Rectal smooth muscle tissue (tissue), 1 donor: ENCODE data around the gene MLXIPL.
"Not testable (repeated sequence)": the region's sequence is repeated elsewhere in the genome, so short reads cannot be mapped to it uniquely, and the experiment has no call there.

Experiments used
- H3K27ac ChIP-seq: one replicate; pipeline ENCODE4 v1.7.0; 2013; ENCODE audit warnings: low read depth, low read length, inconsistent platforms
- H3K27me3 ChIP-seq: one replicate; pipeline ENCODE4 v1.7.0; 2013; ENCODE audit warnings: low read length; ENCODE audit not compliant: control insufficient read depth, insufficient read depth
- H3K36me3 ChIP-seq: one replicate; pipeline ENCODE4 v1.7.0; 2013; ENCODE audit warnings: low read length; ENCODE audit not compliant: control insufficient read depth, insufficient read depth
- H3K4me1 ChIP-seq: one replicate; pipeline ENCODE4 v1.7.0; 2013; ENCODE audit warnings: low read length; ENCODE audit not compliant: control insufficient read depth, insufficient read depth
- H3K4me3 ChIP-seq: one replicate; pipeline ENCODE4 v1.7.0; 2013; ENCODE audit warnings: low read length
- H3K9ac ChIP-seq: one replicate; pipeline ENCODE4 v1.7.0; 2013; ENCODE audit warnings: low read length

The MLXIPL gene

DNA sequence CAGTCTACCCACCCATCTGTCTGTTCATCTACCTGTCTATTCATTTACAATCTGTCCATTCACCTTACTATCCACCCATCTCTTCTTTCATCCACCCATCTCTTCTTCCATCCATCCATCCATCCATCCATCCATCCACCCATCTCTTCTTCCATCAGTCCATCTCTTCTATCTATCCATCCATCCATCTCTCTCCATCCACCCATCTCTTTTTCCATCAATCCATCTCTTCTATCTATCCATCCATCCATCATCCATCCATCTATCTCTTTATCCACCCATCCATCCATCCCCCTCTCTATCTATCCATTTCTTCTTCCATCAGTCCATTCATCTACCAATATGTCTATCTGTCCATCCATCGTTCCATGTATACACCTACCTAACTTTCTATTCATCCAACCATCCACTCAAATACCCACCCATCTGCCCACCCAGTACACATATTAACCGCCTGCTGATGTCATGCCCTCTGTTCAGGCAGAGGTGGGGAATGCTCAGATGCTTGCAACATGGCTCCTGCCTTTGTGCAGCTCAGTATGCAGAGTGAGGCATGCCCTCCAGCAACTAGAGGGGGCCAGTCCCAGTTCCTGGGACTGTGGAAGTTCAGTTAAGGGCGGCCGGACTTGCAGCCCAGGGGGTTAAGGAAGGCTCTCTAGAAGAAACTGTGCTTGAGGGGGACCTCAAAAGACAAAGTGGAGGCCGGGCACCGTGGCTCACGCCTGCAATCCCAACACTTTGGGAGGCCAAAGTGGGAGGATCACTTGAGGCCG, 11.3 kb upstream of the MLXIPL start:
- peaks cover 2% of the 10 kb centered on the region for H3K27me3 ChIP-seq
- H3K9ac ChIP-seq: no peak overlapping the region
- H3K27ac ChIP-seq: no peak overlapping the region
- H3K36me3 ChIP-seq: no peaks in the 10 kb centered on the region
- H3K4me1 ChIP-seq: no peaks in the 10 kb centered on the region
- no peak overlapping the region for H3K4me3 ChIP-seq

DNA sequence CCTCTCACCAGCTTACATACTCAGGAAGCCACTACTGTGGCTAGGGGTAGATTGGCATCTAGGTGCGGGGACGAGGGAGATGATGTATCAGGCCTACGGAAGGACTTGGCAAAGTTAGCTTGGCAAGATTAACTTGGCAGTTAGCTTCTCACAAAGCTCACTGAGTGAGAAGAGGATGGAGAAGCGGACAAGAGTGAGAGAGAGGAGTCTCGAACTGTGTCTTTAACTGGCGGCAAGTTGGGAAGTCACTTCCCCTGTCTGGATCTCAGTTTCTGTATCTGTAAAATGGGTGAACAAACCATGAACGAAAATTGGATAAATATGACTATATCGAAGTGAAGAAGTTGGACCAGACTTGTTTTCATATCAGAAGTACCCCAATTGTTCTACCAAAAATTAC, 9.5 kb upstream of the MLXIPL start:
- Histone ChIP-seq H3K4me1 (no peaks in the 10 kb centered on the region), H3K36me3 (no peaks in the 10 kb centered on the region), H3K9ac (no peak overlapping the region), H3K27ac (no peak overlapping the region), H3K4me3 (no peak overlapping the region), H3K27me3 (peaks cover 2% of the 10 kb centered on the region)

DNA sequence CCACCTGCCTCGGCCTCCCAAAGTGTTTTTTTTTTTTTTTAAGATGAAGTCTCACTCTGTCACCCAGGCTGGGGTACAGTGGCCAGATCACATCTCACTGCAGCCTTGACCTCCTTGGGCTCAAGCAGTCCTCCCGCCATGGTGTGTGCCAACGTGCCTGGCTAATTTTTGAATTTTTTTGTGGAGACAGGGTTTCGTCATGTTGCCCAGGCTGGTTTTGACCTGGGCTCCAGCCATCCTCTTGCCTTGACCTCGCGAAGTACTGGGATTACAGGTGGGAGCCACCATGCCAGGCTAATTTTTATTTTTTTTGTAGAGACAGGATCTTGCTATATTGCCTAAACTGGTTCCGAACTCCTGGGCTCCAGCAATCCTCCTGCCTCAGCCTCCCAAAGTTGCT, 9.0 kb upstream of the MLXIPL start:
- Histone ChIP-seq H3K36me3 (no peaks in the 10 kb centered on the region), H3K9ac (no peak overlapping the region), H3K4me1 (no peaks in the 10 kb centered on the region), H3K27me3 (peaks cover 2% of the 10 kb centered on the region), H3K4me3 (no peak overlapping the region), H3K27ac (no peak overlapping the region)

DNA sequence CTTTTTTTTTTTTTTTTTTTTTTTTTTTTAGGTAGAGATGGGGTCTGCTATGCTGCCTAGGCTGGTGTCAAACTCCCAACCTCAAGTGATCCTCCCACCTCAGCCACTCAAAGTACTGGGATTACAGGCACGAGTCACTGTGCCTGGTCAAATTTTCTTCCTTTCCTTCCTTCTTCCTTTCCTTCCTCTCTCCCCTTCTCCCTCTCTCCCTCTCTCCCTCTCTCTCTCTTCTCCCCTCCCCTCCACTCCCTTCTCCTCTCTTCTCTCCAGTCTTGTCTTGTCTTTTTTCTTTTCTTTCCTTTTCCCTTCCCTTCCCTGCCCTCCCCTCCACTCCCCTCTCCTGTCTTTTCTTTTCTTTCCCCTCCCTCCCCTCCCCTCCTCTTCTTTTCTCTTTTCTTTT, 7.2 kb upstream of the MLXIPL start:
- Histone ChIP-seq H3K4me1 (no peaks in the 10 kb centered on the region), H3K9ac (no peak overlapping the region), H3K27me3 (peaks cover 5% of the 10 kb centered on the region), H3K4me3 (no peak overlapping the region), H3K36me3 (no peaks in the 10 kb centered on the region), H3K27ac (no peak overlapping the region)

DNA sequence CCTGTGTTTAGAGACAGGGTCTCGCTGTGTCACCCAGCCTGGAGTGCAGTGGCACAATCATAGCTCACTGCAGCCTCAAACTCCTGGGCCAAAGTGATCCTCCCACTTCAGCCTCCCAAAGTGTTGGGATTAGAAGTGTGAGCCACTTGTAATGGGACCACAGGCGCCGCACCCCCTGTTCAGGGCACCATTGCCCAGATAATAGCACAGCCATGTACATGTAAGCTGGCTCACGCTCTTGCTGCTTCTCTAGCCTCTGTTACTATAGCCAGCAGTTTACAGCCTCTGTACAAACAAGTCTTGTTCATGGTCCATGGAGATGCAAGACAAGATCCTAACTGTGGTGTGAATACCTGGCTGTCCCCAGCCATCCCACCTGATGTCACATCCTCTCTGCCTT, 4.2 kb upstream of the MLXIPL start:
- Histone ChIP-seq H3K4me1 (no peaks in the 10 kb centered on the region), H3K27ac (no peak overlapping the region), H3K9ac (no peak overlapping the region), H3K27me3 (peaks cover 7% of the 10 kb centered on the region), H3K4me3 (no peak overlapping the region), H3K36me3 (no peaks in the 10 kb centered on the region)

DNA sequence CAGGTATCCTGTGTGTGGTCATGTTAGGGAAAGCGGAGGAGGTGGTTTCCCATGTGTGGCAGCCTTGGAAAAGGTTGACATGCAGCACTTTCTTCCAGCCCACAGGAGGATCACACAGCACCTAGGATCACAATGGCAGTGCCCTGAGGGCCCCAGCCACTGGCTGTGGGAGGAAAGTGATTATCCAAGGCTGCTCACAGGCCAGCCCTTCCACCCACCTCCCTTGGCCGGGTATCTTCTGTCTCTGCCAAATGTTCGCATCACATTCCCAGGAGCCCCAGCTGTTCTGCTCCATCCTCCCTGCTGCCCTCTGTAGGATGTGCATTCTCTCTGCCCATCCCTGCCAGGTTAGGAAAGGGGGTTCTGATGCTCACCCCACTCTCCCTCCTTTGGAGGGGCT, 2.5 kb upstream of the MLXIPL start:
- Histone ChIP-seq H3K4me3 (no peak overlapping the region), H3K4me1 (no peaks in the 10 kb centered on the region), H3K27me3 (peaks cover 13% of the 10 kb centered on the region), H3K36me3 (no peaks in the 10 kb centered on the region), H3K9ac (no peak overlapping the region), H3K27ac (no peak overlapping the region)

DNA sequence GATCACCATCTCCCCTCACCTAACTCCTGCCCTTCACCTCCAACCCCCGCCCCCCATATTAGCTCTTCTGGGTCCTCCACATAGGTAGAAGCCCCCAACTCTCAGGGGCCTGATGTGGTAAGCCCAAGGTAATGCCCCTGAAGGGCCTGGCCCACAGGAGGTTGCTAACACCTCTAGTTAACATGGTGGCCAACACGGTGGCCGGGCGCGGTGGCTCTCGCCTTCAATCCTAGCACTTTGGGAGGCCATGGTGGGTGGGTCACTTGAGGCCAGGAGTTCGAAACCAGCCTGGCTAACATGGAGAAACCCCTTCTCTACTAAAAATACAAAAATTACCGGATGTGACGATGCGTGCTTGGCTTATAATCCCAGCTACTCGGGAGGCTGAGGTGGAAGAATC, 954 bp upstream of the MLXIPL start:
- H3K27ac ChIP-seq: no peak overlapping the region
- H3K4me1 ChIP-seq: no peaks in the 10 kb centered on the region
- no peak overlapping the region for H3K9ac ChIP-seq
- H3K36me3 ChIP-seq: no peaks in the 10 kb centered on the region
- H3K27me3 ChIP-seq: peaks cover 13% of the 10 kb centered on the region
- H3K4me3 ChIP-seq: no peak overlapping the region

DNA sequence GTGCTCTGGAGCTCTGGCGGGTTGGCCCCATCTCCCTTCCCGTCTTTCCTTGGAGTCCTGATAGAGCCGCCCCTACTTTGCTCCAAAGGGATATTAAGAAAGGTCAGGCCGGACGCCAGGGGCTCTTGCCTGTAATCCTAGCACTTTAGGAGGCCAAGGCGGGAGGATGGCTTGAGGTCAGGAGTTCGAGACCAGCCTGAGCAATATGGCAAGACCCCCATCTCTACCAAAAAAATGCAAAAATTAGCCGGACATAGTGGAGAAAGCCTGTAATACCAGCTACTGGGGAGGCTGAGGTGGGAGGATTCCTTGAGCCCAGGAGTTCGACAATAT, 313 bp upstream of the MLXIPL start:
- Histone ChIP-seq H3K9ac (no peak overlapping the region), H3K4me1 (no peaks in the 10 kb centered on the region), H3K27ac (no peak overlapping the region), H3K27me3 (peaks cover 13% of the 10 kb centered on the region), H3K4me3 (no peak overlapping the region), H3K36me3 (no peaks in the 10 kb centered on the region)

DNA sequence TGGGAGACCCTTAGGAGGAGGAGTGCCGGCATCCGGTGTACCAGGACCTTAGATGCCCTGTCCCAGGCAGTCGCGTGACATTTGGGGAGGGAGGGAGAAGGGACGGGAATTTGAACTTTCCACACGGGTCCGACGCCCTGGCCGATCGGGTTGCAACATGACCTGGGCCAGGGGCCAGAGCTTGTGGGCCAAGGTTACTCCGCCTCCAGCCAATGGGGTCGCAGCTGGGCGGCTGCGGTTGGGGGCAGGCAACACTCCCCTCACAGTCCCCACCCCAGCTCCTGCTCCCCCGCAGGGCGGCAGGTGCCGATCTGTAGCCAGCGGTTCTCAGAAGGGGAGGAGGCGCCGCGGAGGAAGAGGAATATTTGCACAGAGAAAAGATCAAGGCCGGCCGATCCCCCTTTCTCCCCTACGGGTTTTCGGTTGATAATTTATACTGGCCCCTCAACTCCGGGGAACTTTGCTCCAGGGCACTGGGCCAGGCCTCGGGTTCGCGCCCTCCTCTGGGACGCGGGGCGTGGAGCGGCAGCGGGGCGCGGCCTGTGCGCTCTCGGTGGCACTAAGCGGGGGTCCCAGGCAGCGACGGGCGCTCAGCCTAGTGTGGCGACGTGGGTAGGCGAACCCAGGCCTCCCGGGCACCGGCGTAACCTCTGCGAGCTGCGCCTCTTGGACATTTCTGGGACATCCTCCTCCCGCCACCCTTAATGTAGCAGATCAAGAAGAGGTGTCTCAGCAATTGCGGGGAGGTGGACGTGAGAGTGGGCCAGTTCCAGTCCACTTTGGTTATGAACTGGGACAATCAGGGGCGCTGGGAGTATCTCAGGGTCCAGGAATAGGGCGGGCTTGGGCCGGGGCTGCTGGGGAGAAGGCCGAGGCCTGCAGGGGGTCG, 1.2 kb downstream of the MLXIPL start:
- no peaks in the 10 kb centered on the region for H3K4me1 ChIP-seq
- no peak overlapping the region for H3K27ac ChIP-seq
- H3K4me3 ChIP-seq: peak overlapping the region; percentile 43
- H3K27me3 ChIP-seq: peaks cover 13% of the 10 kb centered on the region
- no peaks in the 10 kb centered on the region for H3K36me3 ChIP-seq
- no peak overlapping the region for H3K9ac ChIP-seq

DNA sequence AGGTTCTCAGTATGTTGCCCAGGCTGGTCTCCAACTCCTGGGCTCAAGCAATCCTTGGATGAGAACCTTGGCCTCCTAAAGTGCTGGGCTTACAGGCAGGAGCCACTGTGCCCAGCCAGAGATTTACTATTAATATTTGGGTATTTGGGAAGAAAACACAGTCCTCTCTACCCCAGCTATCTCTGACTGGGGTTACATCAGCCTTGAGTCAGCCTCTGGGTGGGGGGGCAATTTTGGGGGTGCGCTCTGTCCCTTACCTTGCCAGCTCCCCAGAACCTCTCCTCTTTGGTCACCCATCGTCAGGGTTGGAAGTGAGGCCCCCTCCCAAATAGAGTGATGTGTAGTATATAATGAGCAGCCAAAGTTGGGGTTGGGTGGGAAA, 1.8 kb downstream of the MLXIPL start:
- Histone ChIP-seq H3K4me1 (no peaks in the 10 kb centered on the region), H3K27me3 (peaks cover 11% of the 10 kb centered on the region), H3K36me3 (no peaks in the 10 kb centered on the region), H3K9ac (no peak overlapping the region), H3K27ac (no peak overlapping the region), H3K4me3 (no peak overlapping the region)

DNA sequence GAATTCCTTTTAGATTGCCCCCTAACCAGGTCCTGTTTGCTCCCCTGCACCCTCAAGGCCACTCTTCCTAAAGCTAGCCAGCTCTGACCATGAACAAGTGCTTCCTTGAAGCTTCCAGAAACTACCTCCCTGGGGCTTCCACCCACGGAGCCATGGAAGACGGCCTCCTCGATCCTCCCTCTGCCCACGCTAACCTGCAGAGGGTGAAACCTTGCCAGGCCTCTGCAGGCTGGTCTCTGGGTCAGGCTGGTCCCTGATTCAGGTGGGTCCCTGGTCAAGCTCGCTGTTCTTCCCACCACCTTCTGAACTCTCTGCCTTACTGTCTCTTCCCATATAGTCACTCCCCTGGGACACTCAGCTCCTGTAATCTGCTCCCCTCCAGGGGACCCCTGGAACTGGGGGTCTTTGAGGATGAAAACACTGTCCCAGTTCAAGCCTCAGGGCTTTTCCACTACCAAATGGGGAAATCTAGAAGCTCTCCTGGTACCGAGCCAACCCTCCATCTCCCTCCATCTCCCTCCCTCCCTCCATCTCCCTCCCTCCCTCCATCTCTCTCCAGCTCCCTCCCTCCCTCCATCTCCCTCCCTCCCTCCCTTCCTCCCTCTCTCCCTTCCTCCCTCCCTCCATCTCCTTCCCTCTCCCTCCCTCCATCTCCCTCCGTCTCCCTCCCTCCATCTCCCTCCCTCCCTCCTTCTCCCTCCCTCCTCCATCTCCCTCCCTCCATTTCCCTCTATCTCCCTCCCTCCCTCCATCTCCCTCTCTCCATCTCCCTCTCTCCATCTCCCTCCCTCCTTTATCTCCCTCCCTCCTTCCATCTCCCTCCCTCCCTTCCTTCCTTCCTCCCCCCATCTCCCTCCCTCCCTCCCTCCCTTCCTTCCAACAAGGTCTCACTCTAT, 2.9 kb downstream of the MLXIPL start:
- no peaks in the 10 kb centered on the region for H3K4me1 ChIP-seq
- H3K9ac ChIP-seq: no peak overlapping the region
- no peak overlapping the region for H3K4me3 ChIP-seq
- H3K36me3 ChIP-seq: no peaks in the 10 kb centered on the region
- H3K27me3 ChIP-seq: peaks cover 10% of the 10 kb centered on the region
- H3K27ac ChIP-seq: no peak overlapping the region

DNA sequence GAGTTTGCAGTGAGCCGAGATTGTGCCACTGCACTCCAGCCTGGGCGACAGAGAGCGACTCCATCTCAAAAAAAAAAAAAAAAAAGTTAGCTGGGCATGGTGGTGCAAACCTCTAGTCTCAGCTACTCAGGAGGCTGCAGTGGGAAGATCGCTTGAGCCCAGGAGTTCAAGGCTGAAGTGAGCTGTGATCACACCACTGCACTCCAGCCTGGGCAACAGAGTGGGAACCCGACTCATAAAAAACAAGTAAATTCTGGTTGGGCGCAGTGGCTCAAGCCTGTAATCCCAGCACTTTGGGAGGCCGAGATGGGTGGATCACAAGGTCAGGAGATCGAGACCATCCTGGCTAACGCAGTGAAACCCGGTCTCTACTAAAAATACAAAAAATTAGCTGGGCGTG, 4.9 kb downstream of the MLXIPL start:
- not testable (repeated sequence) for H3K27ac ChIP-seq, H3K4me1 ChIP-seq, H3K4me3 ChIP-seq, H3K36me3 ChIP-seq, H3K9ac ChIP-seq, H3K27me3 ChIP-seq
